ENCODE results near the gene DPRX. TPM values are rescaled to one million over a fixed set of nuclear protein-coding genes. Genes with fewer than 3 reads are reported as not detected.
"Not testable (repeated sequence)": the region's sequence is repeated elsewhere in the genome, so short reads cannot be mapped to it uniquely, and the experiment has no call there.

DPRX gene
- total RNA-seq, 1 donor = not detected

- H3K4me3 ChIP-seq (ENCODE audit: low read length) = no peak overlapping the region
- H3K9me3 ChIP-seq (ENCODE audit: low read depth, low read length) = peaks cover under 1% of the 10 kb centered on the region
- H3K4me1 ChIP-seq (ENCODE audit: insufficient read depth, low read length) = no peaks in the 10 kb centered on the region
- H3K27me3 ChIP-seq (ENCODE audit: insufficient read depth, low read length) = no peaks in the 10 kb centered on the region
Measured at GRCh38 chr19:53660584-53660983, 28.8 kb downstream of the DPRX start.

DNA sequence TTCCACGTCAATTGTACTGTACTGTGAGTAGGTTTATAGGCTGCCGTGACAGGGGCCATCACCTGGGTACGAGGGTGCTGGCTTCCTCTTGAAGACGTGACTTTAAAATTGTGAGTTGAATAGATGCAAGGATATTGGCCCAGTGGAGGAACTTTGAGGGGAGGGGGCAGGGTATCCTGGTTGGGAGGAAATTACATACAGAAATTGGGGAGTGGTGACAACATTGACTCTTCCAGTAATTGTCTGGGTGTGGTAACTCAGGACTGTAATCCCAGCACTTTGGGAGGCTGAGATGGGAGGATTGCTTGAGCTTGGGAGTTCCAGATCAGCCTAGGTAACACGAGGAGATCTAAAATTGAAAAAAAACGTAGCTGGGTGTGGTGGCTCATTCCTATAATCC is 30.4 kb downstream of the DPRX start:
- Histone ChIP-seq H3K27me3 (ENCODE audit: insufficient read depth, low read length) (no peaks in the 10 kb centered on the region), H3K4me1 (ENCODE audit: insufficient read depth, low read length) (no peaks in the 10 kb centered on the region), H3K9me3 (ENCODE audit: low read depth, low read length) (no peaks in the 10 kb centered on the region), H3K4me3 (ENCODE audit: low read length) (no peak overlapping the region)

GRCh38 chr19:53664152-53664551 is 32.4 kb downstream of the DPRX start:
- no peaks in the 10 kb centered on the region for H3K27me3 ChIP-seq (ENCODE audit: insufficient read depth, low read length)
- no peaks in the 10 kb centered on the region for H3K9me3 ChIP-seq (ENCODE audit: low read depth, low read length)
- H3K4me3 ChIP-seq (ENCODE audit: low read length) = no peak overlapping the region
- no peaks in the 10 kb centered on the region for H3K4me1 ChIP-seq (ENCODE audit: insufficient read depth, low read length)

DNA sequence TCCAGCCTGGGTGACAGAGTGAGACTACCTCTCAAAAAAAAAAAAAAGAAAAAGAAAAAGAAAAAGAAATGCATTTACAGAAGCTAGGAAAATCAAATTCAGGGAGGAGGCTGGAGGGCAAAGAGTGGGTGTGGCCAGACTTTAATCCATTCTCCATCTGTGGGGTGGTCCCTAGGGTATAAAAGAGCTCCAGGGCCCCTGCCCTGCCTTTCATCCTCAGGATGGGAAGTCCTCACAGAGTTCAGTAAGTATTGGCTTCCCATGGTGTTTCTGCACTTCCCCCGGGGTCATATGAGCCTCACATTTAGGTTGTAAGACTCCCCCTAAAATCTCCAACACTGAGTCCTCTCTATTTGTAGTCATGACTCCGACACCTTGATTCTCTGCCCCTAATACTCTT is 33.0 kb downstream of the DPRX start:
- Histone ChIP-seq H3K4me1 (ENCODE audit: insufficient read depth, low read length) (no peaks in the 10 kb centered on the region), H3K27me3 (ENCODE audit: insufficient read depth, low read length) (no peaks in the 10 kb centered on the region), H3K4me3 (ENCODE audit: low read length) (no peak overlapping the region), H3K9me3 (ENCODE audit: low read depth, low read length) (no peaks in the 10 kb centered on the region)

DNA sequence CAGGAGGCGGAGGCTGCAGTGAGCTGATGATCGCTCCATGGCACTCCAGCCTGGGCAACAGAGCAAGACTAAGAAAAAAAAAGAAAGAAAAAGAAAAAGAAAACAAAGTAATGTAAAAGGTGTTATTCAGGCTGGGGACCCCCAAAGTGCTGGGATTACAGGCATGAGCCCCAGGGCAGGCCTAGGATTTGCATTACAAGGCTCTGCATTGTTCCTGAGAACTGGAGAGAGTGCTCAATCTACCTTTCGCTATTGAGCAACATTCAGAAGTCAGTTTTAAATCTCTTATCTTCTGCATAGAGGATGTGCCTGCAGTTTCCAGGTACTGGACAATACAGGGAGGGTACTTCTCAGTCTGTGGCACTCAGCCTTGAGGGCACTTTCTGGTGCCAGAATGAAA is 34.5 kb downstream of the DPRX start:
- H3K27me3 ChIP-seq (ENCODE audit: insufficient read depth, low read length); H3K4me3 ChIP-seq (ENCODE audit: low read length); H3K9me3 ChIP-seq (ENCODE audit: low read depth, low read length); H3K4me1 ChIP-seq (ENCODE audit: insufficient read depth, low read length): not testable (repeated sequence)

GRCh38 chr19:53668804-53669203 is 37.0 kb downstream of the DPRX start:
- not testable (repeated sequence) for H3K4me3 ChIP-seq (ENCODE audit: low read length); H3K4me1 ChIP-seq (ENCODE audit: insufficient read depth, low read length); H3K9me3 ChIP-seq (ENCODE audit: low read depth, low read length); H3K27me3 ChIP-seq (ENCODE audit: insufficient read depth, low read length)

GRCh38 chr19:53670345-53670744 is 38.5 kb downstream of the DPRX start:
- Histone ChIP-seq H3K27me3 (ENCODE audit: insufficient read depth, low read length) (no peaks in the 10 kb centered on the region), H3K4me1 (ENCODE audit: insufficient read depth, low read length) (no peaks in the 10 kb centered on the region), H3K4me3 (ENCODE audit: low read length) (no peak overlapping the region), H3K9me3 (ENCODE audit: low read depth, low read length) (no peaks in the 10 kb centered on the region)

GRCh38 chr19:53671663-53672062 is 39.9 kb downstream of the DPRX start:
- Histone ChIP-seq H3K4me3 (ENCODE audit: low read length) (no peak overlapping the region), H3K9me3 (ENCODE audit: low read depth, low read length) (no peaks in the 10 kb centered on the region), H3K27me3 (ENCODE audit: insufficient read depth, low read length) (no peaks in the 10 kb centered on the region), H3K4me1 (ENCODE audit: insufficient read depth, low read length) (no peaks in the 10 kb centered on the region)

Other genes starting within 250 kb of the DPRX start
- 16.7 TPM for gene ZNF765, start 236.8 kb upstream of the DPRX start, total RNA-seq
- 8.1 TPM for gene ZNF761, start 200.0 kb upstream of the DPRX start, total RNA-seq
- 4.4 TPM for gene ZNF813, start 164.3 kb upstream of the DPRX start, total RNA-seq
- 177 TPM for gene ZNF331, start 93.9 kb upstream of the DPRX start, total RNA-seq
- gene NLRP12, start 192.3 kb downstream of the DPRX start, total RNA-seq = 6.9 TPM
- 51.9 TPM for gene MYADM, start 235.9 kb downstream of the DPRX start, total RNA-seq

All from mononuclear cell (primary cell).